ENCODE measurements around the gene FAM25G. TPM values are rescaled to one million over a fixed set of nuclear protein-coding genes. Genes with fewer than 3 reads are reported as not detected.
"Not testable (repeated sequence)": the region's sequence is repeated elsewhere in the genome, so short reads cannot be mapped to it uniquely, and the experiment has no call there.

The FAM25G gene
- total RNA-seq, 4 donors from 2014 or later: not detected

DNA sequence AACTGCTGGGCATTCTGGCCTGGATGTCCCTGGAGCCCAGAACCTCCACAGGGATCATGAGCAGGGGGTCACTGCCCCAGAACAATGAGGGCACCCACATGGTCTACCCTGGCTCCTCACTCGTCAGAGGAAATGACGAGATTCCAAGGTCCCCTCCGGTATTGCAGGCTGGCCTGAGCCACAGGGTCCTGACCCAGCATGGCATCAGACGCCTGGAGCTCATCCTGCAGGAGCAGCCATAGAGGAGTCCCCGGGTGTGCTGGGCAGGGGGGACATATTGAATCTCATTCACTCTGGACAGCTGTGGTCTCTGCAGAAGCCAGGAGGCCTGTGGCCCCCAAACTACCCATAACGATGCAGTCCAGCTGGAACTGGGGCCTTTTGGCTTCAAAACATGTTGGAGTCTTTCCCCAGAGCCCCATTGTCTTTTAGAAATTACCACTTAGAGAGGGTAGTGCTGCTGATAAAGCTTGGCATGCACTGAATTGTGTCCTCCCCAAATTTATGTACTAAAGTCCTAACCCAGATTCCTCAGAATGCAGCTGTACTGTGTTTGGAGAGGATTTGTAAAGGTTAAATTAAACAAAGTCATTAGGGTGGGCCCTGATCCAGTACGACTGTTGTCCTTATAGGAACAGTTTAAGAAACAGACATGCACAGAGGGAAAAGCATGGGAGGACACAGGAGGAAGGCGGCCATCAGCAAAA is 35.3 kb downstream of the FAM25G start:
- no peak overlapping the region for H3K4me3 ChIP-seq
- no peak for DNase-seq (ENCODE audit: low spot score in 2 of 2)
- H3K27me3 ChIP-seq: no peaks in the 10 kb centered on the region
- H3K9me3 ChIP-seq: no peaks in the 10 kb centered on the region
- WGBS, 2 donors: 52 to 56% methylated on average over 6 to 8 of the region's 8 CpGs
- no peak overlapping the region for H3K27ac ChIP-seq
- no peaks in the 10 kb centered on the region for H3K4me1 ChIP-seq
- TF ChIP-seq CTCF (IDR thresholded peaks at IDR 0.05) (no peak), POLR2A (IDR thresholded peaks at IDR 0.05) (no peak), EP300 (IDR thresholded peaks at IDR 0.05) (no peak)
- no peaks in the 10 kb centered on the region for H3K36me3 ChIP-seq

- DNase-seq (ENCODE audit: low spot score in 2 of 2); H3K27ac ChIP-seq; H3K27me3 ChIP-seq; H3K36me3 ChIP-seq; H3K4me3 ChIP-seq; H3K9me3 ChIP-seq; H3K4me1 ChIP-seq: not testable (repeated sequence)
- 75 to 84% methylated on average over 9 of the region's 9 CpGs for WGBS, 2 donors
Measured at GRCh38 chr10:47455350-47456078, 36.0 kb downstream of the FAM25G start.

DNA sequence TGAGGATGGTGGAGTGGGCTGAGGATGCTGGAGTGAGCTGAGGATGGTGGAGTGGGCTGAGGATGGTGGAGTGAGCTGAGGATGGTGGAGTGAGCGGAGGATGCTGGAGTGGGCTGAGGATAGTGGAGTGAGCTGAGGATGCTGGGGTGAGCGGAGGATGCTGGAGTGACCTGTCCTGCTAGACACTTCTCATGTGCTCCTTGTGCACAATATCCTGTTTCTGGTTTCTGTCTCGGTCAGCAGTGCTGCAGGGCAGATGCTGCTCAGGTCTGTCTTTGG is 36.8 kb downstream of the FAM25G start:
- no peaks in the 10 kb centered on the region for H3K9me3 ChIP-seq
- no peaks in the 10 kb centered on the region for H3K4me1 ChIP-seq
- no peak for DNase-seq (ENCODE audit: low spot score in 2 of 2)
- 83 to 87% methylated on average over 3 of the region's 3 CpGs for WGBS, 2 donors
- H3K36me3 ChIP-seq: no peaks in the 10 kb centered on the region
- H3K27me3 ChIP-seq: no peaks in the 10 kb centered on the region
- no peak overlapping the region for H3K4me3 ChIP-seq
- TF ChIP-seq EP300 (IDR thresholded peaks at IDR 0.05): no peak
- no peak overlapping the region for H3K27ac ChIP-seq

GRCh38 chr10:47454008-47454779 is 37.3 kb downstream of the FAM25G start:
- WGBS, 2 donors: 72 to 74% methylated on average over 8 to 9 of the region's 10 CpGs
- no peaks in the 10 kb centered on the region for H3K4me1 ChIP-seq
- H3K36me3 ChIP-seq: no peaks in the 10 kb centered on the region
- H3K27ac ChIP-seq: no peak overlapping the region
- H3K4me3 ChIP-seq: no peak overlapping the region
- no peaks in the 10 kb centered on the region for H3K9me3 ChIP-seq
- TF ChIP-seq POLR2A (IDR thresholded peaks at IDR 0.05) (no peak), EP300 (IDR thresholded peaks at IDR 0.05) (no peak)
- H3K27me3 ChIP-seq: no peaks in the 10 kb centered on the region
- DNase-seq (ENCODE audit: low spot score in 2 of 2): no peak

- Histone ChIP-seq H3K4me1 (no peaks in the 10 kb centered on the region), H3K27ac (no peak overlapping the region), H3K36me3 (no peaks in the 10 kb centered on the region), H3K9me3 (no peaks in the 10 kb centered on the region), H3K27me3 (no peaks in the 10 kb centered on the region), H3K4me3 (no peak overlapping the region)
- no peak for DNase-seq (ENCODE audit: low spot score in 2 of 2)
- WGBS, 2 donors: 60 to 78% methylated on average over 7 of the region's 7 CpGs
- no peak for TF ChIP-seq EP300 (IDR thresholded peaks at IDR 0.05)
- no peak for TF ChIP-seq CTCF (IDR thresholded peaks at IDR 0.05)
- no peak for TF ChIP-seq POLR2A (IDR thresholded peaks at IDR 0.05)
Measured at GRCh38 chr10:47453141-47454007, 38.1 kb downstream of the FAM25G start.

GRCh38 chr10:47452495-47453140 is 38.9 kb downstream of the FAM25G start:
- WGBS, 2 donors: 68 to 78% methylated on average over 11 of the region's 11 CpGs
- Histone ChIP-seq H3K9me3 (no peaks in the 10 kb centered on the region), H3K4me1 (no peaks in the 10 kb centered on the region), H3K36me3 (no peaks in the 10 kb centered on the region), H3K27me3 (no peaks in the 10 kb centered on the region), H3K27ac (no peak overlapping the region), H3K4me3 (no peak overlapping the region)
- TF ChIP-seq CTCF (IDR thresholded peaks at IDR 0.05) (no peak), EP300 (IDR thresholded peaks at IDR 0.05) (no peak), POLR2A (IDR thresholded peaks at IDR 0.05) (no peak)
- DNase-seq (ENCODE audit: low spot score in 2 of 2): no peak

All from tibial nerve (tissue), 4 donors.